CD4-positive, alpha-beta T cell (primary cell): Measurements from ENCODE around the gene GRM8. TPM values are rescaled to one million over a fixed set of nuclear protein-coding genes. Genes with fewer than 3 reads are reported as not detected.
"Not testable (repeated sequence)": the region's sequence is repeated elsewhere in the genome, so short reads cannot be mapped to it uniquely, and the experiment has no call there.

Experiments used
- ATAC-seq: fragments of 200-7000 bp; cut with Tn5 transposase; one replicate; pipeline ENCODE4 v1.10.0; 2022; ENCODE audit warnings: mild to moderate bottlenecking; ENCODE audit not compliant: poor library complexity
- CTCF ChIA-PET: fragments of 350-600 bp; sonication (Branson Sonifier 250); formaldehyde crosslinking; loops from one replicate; lab custom pipeline; 2021; ENCODE audit warnings: antibody characterized with exemption, inconsistent platforms; lab: Charles Lee
- POLR2A ChIA-PET: fragments of 350-600 bp; sonication (Branson Sonifier 250); formaldehyde crosslinking; loops from one replicate; lab custom pipeline; 2021; ENCODE audit warnings: antibody characterized with exemption, inconsistent platforms; lab: Charles Lee
- DNase-seq, 14 experiments: peaks; one replicate each; pipeline ENCODE4 v3.0.0-alpha.2; 2013 to 2020; ENCODE audit warnings: mixed read lengths in 2 of 14
- H3K27ac ChIP-seq, 2 donors: one replicate each; pipeline versions ENCODE4 v1.5.1 to v1.7.0; 2013; ENCODE audit warnings: low read length in 2 of 2, low read depth in 1 of 2, mild to moderate bottlenecking in 1 of 2
- H3K27me3 ChIP-seq, 2 experiments: 1 replicate in 1 of 2; 2 replicates in 1 of 2; pipeline versions ENCODE4 v1.6.1 to v1.7.0; 2013; ENCODE audit warnings: low read length in 2 of 2, control low read depth in 1 of 2, mild to moderate bottlenecking in 1 of 2, moderate library complexity in 1 of 2; ENCODE audit not compliant: insufficient read depth in 2 of 2, control insufficient read depth in 1 of 2
- H3K36me3 ChIP-seq: one replicate; pipeline ENCODE4 v1.6.1; 2013; ENCODE audit warnings: low read length, control low read depth; ENCODE audit not compliant: insufficient read depth
- H3K4me1 ChIP-seq: one replicate; pipeline ENCODE4 v1.6.1; 2013; ENCODE audit warnings: low read length, control low read depth; ENCODE audit not compliant: insufficient read depth
- H3K4me3 ChIP-seq: one replicate; pipeline ENCODE4 v1.5.1; 2013; ENCODE audit warnings: mild to moderate bottlenecking, low read length, moderate library complexity
- H3K9me3 ChIP-seq, 2 experiments: 1 replicate in 1 of 2; 2 replicates in 1 of 2; pipeline versions ENCODE4 v1.6.1 to v1.7.0; 2013; ENCODE audit warnings: low read length in 2 of 2, mild to moderate bottlenecking in 2 of 2, control low read depth in 1 of 2, moderate library complexity in 1 of 2; ENCODE audit not compliant: control insufficient read depth in 1 of 2, insufficient read depth in 1 of 2
- H3K27ac Mint-ChIP-seq: one replicate; pipeline ENCODE4 v1.8.0; 2020; ENCODE audit warnings: mixed read lengths
- H3K27me3 Mint-ChIP-seq: one replicate; pipeline ENCODE4 v1.8.0; 2021; ENCODE audit warnings: mixed read lengths
- H3K36me3 Mint-ChIP-seq: one replicate; pipeline ENCODE4 v1.8.0; 2021; ENCODE audit warnings: low read depth, mixed read lengths
- H3K4me1 Mint-ChIP-seq: one replicate; pipeline ENCODE4 v1.8.0; 2021; ENCODE audit warnings: low read depth, mixed read lengths
- H3K4me3 Mint-ChIP-seq: one replicate; pipeline ENCODE4 v1.8.0; 2020; ENCODE audit warnings: mild to moderate bottlenecking, mixed read lengths
- H3K9me3 Mint-ChIP-seq: one replicate; pipeline ENCODE4 v1.8.0; 2020; ENCODE audit warnings: mixed read lengths
- intact Hi-C, 2 experiments: fragments of 100-400 bp; cut with DNase I in 1 of 2; cut with micrococcal nuclease in 1 of 2; formaldehyde crosslinking; loops; one replicate each; pipeline versions ENCODE4 v1.15.1 to v1.9.0; 2023 to 2025; cut with DNase I, micrococcal nuclease
- total RNA-seq, 174 experiments: library from RNA in 2 of 174; stranded (reverse) in 2 of 174; gene quantifications; one replicate each; pipeline ENCODE4 v1.2.3 and lab custom pipeline; 2021 to 2026

The GRM8 gene
- total RNA-seq, 2 experiments from 2014 or later: not detected

DNA sequence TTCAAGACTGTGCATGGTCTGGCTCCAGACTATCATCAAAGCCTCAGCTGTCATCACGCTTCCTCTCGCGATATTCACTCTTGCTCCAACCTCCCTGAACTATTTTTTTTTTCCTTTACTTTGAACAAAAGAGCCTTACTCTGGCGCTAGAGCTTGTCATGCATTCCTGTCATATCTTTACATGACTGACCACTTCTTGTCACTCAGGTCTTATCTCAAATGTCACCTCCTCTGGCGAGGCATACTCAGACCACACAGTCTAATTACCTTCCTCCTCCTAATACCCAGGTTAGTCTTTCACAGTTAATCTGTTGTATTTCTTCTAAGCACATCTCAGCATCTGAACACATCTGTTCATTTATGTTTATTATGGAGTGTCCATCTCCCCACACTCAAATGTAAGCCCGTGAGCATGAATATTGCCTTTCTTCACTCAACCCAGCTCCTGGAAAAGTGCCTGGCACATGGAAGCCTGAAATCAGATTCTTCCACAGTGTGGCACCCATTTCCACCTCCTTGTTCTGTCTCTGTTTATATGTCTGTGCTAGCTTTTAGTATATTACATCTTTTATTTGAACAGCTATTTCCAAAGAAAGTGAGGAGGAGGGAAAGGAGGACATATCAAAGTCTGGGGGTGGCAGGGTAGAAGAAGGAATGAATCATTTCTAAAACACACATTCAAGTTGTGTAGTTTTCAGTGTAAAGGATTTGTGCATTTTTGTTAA is 351.5 kb downstream of the GRM8 start:
- DNase-seq, ATAC-seq, intact Hi-C loops, H3K36me3 Mint-ChIP-seq, H3K27me3 ChIP-seq, H3K27ac ChIP-seq, H3K9me3 ChIP-seq, CTCF ChIA-PET, POLR2A ChIA-PET, H3K4me1 Mint-ChIP-seq, H3K4me1 ChIP-seq, H3K36me3 ChIP-seq, H3K4me3 ChIP-seq, H3K27ac Mint-ChIP-seq, H3K9me3 Mint-ChIP-seq, H3K4me3 Mint-ChIP-seq: not testable (repeated sequence)
- peaks cover 31% of the 10 kb centered on the region for H3K27me3 Mint-ChIP-seq

GRCh38 chr7:126887980-126888379 is 364.8 kb downstream of the GRM8 start:
- DNase-seq, intact Hi-C loops, H3K36me3 Mint-ChIP-seq, H3K9me3 ChIP-seq, H3K27ac Mint-ChIP-seq, POLR2A ChIA-PET, H3K4me3 Mint-ChIP-seq, ATAC-seq, H3K4me1 Mint-ChIP-seq, H3K27me3 ChIP-seq, CTCF ChIA-PET, H3K4me3 ChIP-seq, H3K9me3 Mint-ChIP-seq, H3K4me1 ChIP-seq, H3K36me3 ChIP-seq, H3K27ac ChIP-seq: not testable (repeated sequence)
- H3K27me3 Mint-ChIP-seq: peaks cover 12% of the 10 kb centered on the region

- H3K9me3 Mint-ChIP-seq, H3K4me1 ChIP-seq, DNase-seq, H3K27ac Mint-ChIP-seq, H3K27me3 ChIP-seq, intact Hi-C loops, H3K4me1 Mint-ChIP-seq, CTCF ChIA-PET, ATAC-seq, H3K27ac ChIP-seq, H3K9me3 ChIP-seq, H3K36me3 ChIP-seq, H3K4me3 Mint-ChIP-seq, POLR2A ChIA-PET, H3K4me3 ChIP-seq, H3K36me3 Mint-ChIP-seq: not testable (repeated sequence)
- peaks cover 12% of the 10 kb centered on the region for H3K27me3 Mint-ChIP-seq
Measured at GRCh38 chr7:126887560-126887959, 365.2 kb downstream of the GRM8 start.

- H3K4me3 ChIP-seq, H3K36me3 Mint-ChIP-seq, H3K9me3 ChIP-seq, H3K4me3 Mint-ChIP-seq, ATAC-seq, POLR2A ChIA-PET, H3K27ac ChIP-seq, H3K27me3 ChIP-seq, H3K4me1 Mint-ChIP-seq, DNase-seq, H3K9me3 Mint-ChIP-seq, intact Hi-C loops, H3K36me3 ChIP-seq, H3K27ac Mint-ChIP-seq, H3K4me1 ChIP-seq, CTCF ChIA-PET: not testable (repeated sequence)
- peaks cover 23% of the 10 kb centered on the region for H3K27me3 Mint-ChIP-seq
Measured at GRCh38 chr7:126882730-126883129, 370.0 kb downstream of the GRM8 start.

- H3K4me3 ChIP-seq, H3K36me3 ChIP-seq, ATAC-seq, H3K9me3 ChIP-seq, H3K4me1 ChIP-seq, intact Hi-C loops, H3K27ac Mint-ChIP-seq, H3K27ac ChIP-seq, DNase-seq, POLR2A ChIA-PET, H3K4me3 Mint-ChIP-seq, H3K36me3 Mint-ChIP-seq, H3K27me3 ChIP-seq, H3K9me3 Mint-ChIP-seq, CTCF ChIA-PET, H3K4me1 Mint-ChIP-seq: not testable (repeated sequence)
- H3K27me3 Mint-ChIP-seq: peaks cover 18% of the 10 kb centered on the region
Measured at GRCh38 chr7:126881908-126882307, 370.8 kb downstream of the GRM8 start.
